ENCODE results near the gene CSNK1G3. TPM values are rescaled to one million over a fixed set of nuclear protein-coding genes. Genes with fewer than 3 reads are reported as not detected.

The CSNK1G3 gene
- total RNA-seq, 1 experiment from 2014 or later: 51.1 TPM

GRCh38 chr5:123476731-123477130 lies 35.2 kb upstream of the CSNK1G3 start:
- no TSS peak for BruUV-seq (replicated peaks)
- Histone ChIP-seq H3K9me3 (ENCODE audit: control insufficient read depth in 1 of 2, insufficient read depth in 1 of 2, low read depth in 1 of 2, low read length in 2 of 2) (no peaks in the 10 kb centered on the region), H4K20me1 (ENCODE audit: insufficient read depth) (no peaks in the 10 kb centered on the region), H3K9me2 (ENCODE audit: insufficient read depth) (no peaks in the 10 kb centered on the region), H3K4me3 (replicated peaks in 1 of 2; ENCODE audit: low read depth in 1 of 2, low read length in 2 of 2) (no peak overlapping the region), H3K9ac (ENCODE audit: low read length) (no peak overlapping the region), H3K27me3 (ENCODE audit: insufficient read depth, low read length) (no peaks in the 10 kb centered on the region), H3K27ac (ENCODE audit: low read depth, low read length) (no peak overlapping the region), H3K4me1 (ENCODE audit: control insufficient read depth in 1 of 2, insufficient read depth in 2 of 2, low read length in 2 of 2) (no peaks in the 10 kb centered on the region), H3K79me2 (ENCODE audit: insufficient read depth, low read length) (no peaks in the 10 kb centered on the region), H2AFZ (ENCODE audit: low read depth, low read length, poor library complexity, severe bottlenecking) (no peak overlapping the region), H3K36me3 (ENCODE audit: control insufficient read depth in 1 of 2, insufficient read depth in 2 of 2, low read length in 2 of 2) (no peaks in the 10 kb centered on the region), H3K4me2 (ENCODE audit: low read length) (no peak overlapping the region)
- intact Hi-C loops (cut with micrococcal nuclease): no loop called here
- POLR2A ChIA-PET: no interaction called here
- DNase-seq (ENCODE audit: low read depth, low spot score): no peak
- RAD21 ChIA-PET (ENCODE audit: low non-redundant PET in 1 of 2, low total read pairs in 2 of 2, uncharacterized antibody in 2 of 2, unreplicated experiment in 2 of 2): no interaction called here
- no peak for ATAC-seq
- no peak for TF ChIP-seq ZBTB33 (IDR thresholded peaks at IDR 0.05; ENCODE audit: extremely low read depth, insufficient replicate concordance, low read length)
- TF ChIP-seq ZNF274 (IDR thresholded peaks at IDR 0.05; ENCODE audit: low read depth, low read length): no peak
- TF ChIP-seq, protein P1, sequence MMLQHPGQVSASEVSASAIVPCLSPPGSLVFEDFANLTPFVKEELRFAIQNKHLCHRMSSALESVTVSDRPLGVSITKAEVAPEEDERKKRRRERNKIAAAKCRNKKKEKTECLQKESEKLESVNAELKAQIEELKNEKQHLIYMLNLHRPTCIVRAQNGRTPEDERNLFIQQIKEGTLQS (IDR thresholded peaks at IDR 0.05): no peak
- no peak for TF ChIP-seq REST (IDR thresholded peaks at IDR 0.05; ENCODE audit: low read depth)
- TF ChIP-seq TCF7L2 (IDR thresholded peaks at IDR 0.05; ENCODE audit: borderline replicate concordance, extremely low read depth, insufficient read depth, insufficient read length): no peak
- no peak for TF ChIP-seq EZH2 (IDR thresholded peaks at IDR 0.05)
- TF ChIP-seq ELF1 (IDR thresholded peaks at IDR 0.05; ENCODE audit: borderline replicate concordance, low read depth): no peak
- TF ChIP-seq ZFX (IDR thresholded peaks at IDR 0.05): no peak
- TF ChIP-seq FOSL1 (IDR thresholded peaks at IDR 0.05; ENCODE audit: low read depth): no peak
- CTCF ChIA-PET: no interaction called here

Data from HCT116 (cell line).